HCT116 (cell line): Measurements from ENCODE around the gene ADAMTSL5. TPM values are rescaled to one million over a fixed set of nuclear protein-coding genes. Genes with fewer than 3 reads are reported as not detected.

Experiments
- ATAC-seq: fragments of 200-7000 bp; cut with Tn5 transposase; 2 replicates; pipeline ENCODE4 v1.9.1; 2020; ENCODE audit warnings: mild to moderate bottlenecking, moderate library complexity
- BruUV-seq: library from RNA; stranded (reverse); fragments of 400-500 nt; replicated peaks from 2 replicates; lab custom pipeline; 2021; lab: Mats Ljungman, UMichigan
- CTCF ChIA-PET: fragments of 300-600 bp; sonication (Branson Sonifier 250); formaldehyde crosslinking; loops from one replicate; lab custom pipeline; 2021; ENCODE audit warnings: antibody characterized with exemption; lab: Charles Lee
- POLR2A ChIA-PET: fragments of 300-600, 350-600 bp; sonication (Branson Sonifier 250); formaldehyde crosslinking; loops from one replicate; lab custom pipeline; 2021; ENCODE audit warnings: antibody characterized with exemption; lab: Charles Lee
- RAD21 ChIA-PET, 2 experiments: fragments of 300-600 bp; sonication (Branson Sonifier 250); formaldehyde crosslinking; loops; one replicate each; lab custom pipeline; 2023; ENCODE audit warnings: low total read pairs in 2 of 2; ENCODE audit not compliant: uncharacterized antibody in 2 of 2, unreplicated experiment in 2 of 2, low non-redundant PET in 1 of 2; lab: Charles Lee
- DNase-seq: peaks from one replicate; pipeline ENCODE4 v3.0.0-alpha.2; 2010; ENCODE audit warnings: low read depth, low spot score
- H2AFZ ChIP-seq: fragments of 200-600 bp; shearing (Covaris generic), sonication (generic); 2 replicates; pipeline ENCODE4 v1.6.1; 2017; ENCODE audit warnings: low read depth, mixed run types, mixed read lengths, antibody characterized with exemption, low read length; ENCODE audit not compliant: poor library complexity, severe bottlenecking
- H3K27ac ChIP-seq: 2 replicates; pipeline ENCODE4 v1.5.1; 2012; ENCODE audit warnings: low read depth, low read length
- H3K27me3 ChIP-seq: fragments of 200-600 bp; sonication (generic); 2 replicates; pipeline ENCODE4 v1.6.1; 2016; ENCODE audit warnings: mixed run types, low read length, mixed read lengths; ENCODE audit not compliant: insufficient read depth
- H3K36me3 ChIP-seq, 2 experiments: fragments of 200-500 bp in 1 of 2; fragments of 200-600 bp in 1 of 2; sonication (Bioruptor generic) in 1 of 2; sonication (generic) in 1 of 2; 2 replicates each; pipeline versions ENCODE4 v1.5.1 to v1.6.1; 2014 to 2016; ENCODE audit warnings: low read length in 2 of 2, inconsistent platforms in 1 of 2, mixed read lengths in 1 of 2, mixed run types in 1 of 2; ENCODE audit not compliant: insufficient read depth in 2 of 2, control insufficient read depth in 1 of 2
- H3K4me1 ChIP-seq, 2 experiments: fragments of 200-600 bp in 1 of 2; sonication (generic) in 1 of 2; 2 replicates each; pipeline versions ENCODE4 v1.5.1 to v1.6.1; 2012 to 2017; ENCODE audit warnings: low read length in 2 of 2, inconsistent platforms in 1 of 2, mild to moderate bottlenecking in 1 of 2, mixed read lengths in 1 of 2, mixed run types in 1 of 2, moderate library complexity in 1 of 2; ENCODE audit not compliant: insufficient read depth in 2 of 2, control insufficient read depth in 1 of 2
- H3K4me2 ChIP-seq: fragments of 200-600 bp; sonication (generic); 2 replicates; pipeline ENCODE4 v1.6.1; 2017; ENCODE audit warnings: mixed run types, low read length, mixed read lengths
- H3K4me3 ChIP-seq, 2 experiments: fragments of 200-600 bp in 1 of 2; sonication (generic) in 1 of 2; replicated peaks in 1 of 2; 2 replicates each; pipeline ENCODE4 v1.5.1; 2011 to 2016; ENCODE audit warnings: low read length in 2 of 2, control low read depth in 1 of 2, low read depth in 1 of 2, mild to moderate bottlenecking in 1 of 2, mixed read lengths in 1 of 2, mixed run types in 1 of 2
- H3K79me2 ChIP-seq: fragments of 200-600 bp; sonication (generic); 2 replicates; pipeline ENCODE4 v1.6.1; 2017; ENCODE audit warnings: mild to moderate bottlenecking, mixed run types, low read length, moderate library complexity, mixed read lengths; ENCODE audit not compliant: insufficient read depth
- H3K9ac ChIP-seq: fragments of 200-600 bp; sonication (generic); 2 replicates; pipeline ENCODE4 v1.6.1; 2016; ENCODE audit warnings: low read length, mixed read lengths
- H3K9me2 ChIP-seq: fragments of 200-600 bp; sonication (generic), shearing (Covaris generic); 2 replicates; pipeline ENCODE4 v1.6.1; 2017; ENCODE audit warnings: mixed run types, mild to moderate bottlenecking, moderate library complexity; ENCODE audit not compliant: insufficient read depth
- H3K9me3 ChIP-seq, 2 experiments: fragments of 200-500 bp in 1 of 2; fragments of 200-600 bp in 1 of 2; sonication (Bioruptor generic) in 1 of 2; sonication (generic) in 1 of 2; 2 replicates each; pipeline ENCODE4 v1.6.1; 2014 to 2017; ENCODE audit warnings: low read length in 2 of 2, mixed read lengths in 2 of 2, inconsistent platforms in 1 of 2, low read depth in 1 of 2, mild to moderate bottlenecking in 1 of 2, mixed run types in 1 of 2, moderate library complexity in 1 of 2; ENCODE audit not compliant: control insufficient read depth in 1 of 2, insufficient read depth in 1 of 2
- H4K20me1 ChIP-seq: fragments of 200-600 bp; sonication (generic), shearing (Covaris generic); 2 replicates; pipeline ENCODE4 v1.6.1; 2017; ENCODE audit warnings: mixed run types, mild to moderate bottlenecking, moderate library complexity; ENCODE audit not compliant: insufficient read depth
- CEBPB ChIP-seq: IDR thresholded peaks from 2 replicates; pipeline ENCODE4 v1.6.1; 2012; ENCODE audit warnings: low read depth
- EGR1 ChIP-seq: IDR thresholded peaks from 2 replicates; pipeline ENCODE4 v1.6.1; 2012; ENCODE audit warnings: low read depth
- POLR2AphosphoS5 ChIP-seq: IDR thresholded peaks from 2 replicates; pipeline ENCODE4 v1.6.1; 2011; ENCODE audit warnings: mild to moderate bottlenecking, low read depth, low read length, moderate library complexity
- ZFX ChIP-seq: fragments of 450-650 bp; IDR thresholded peaks from 2 replicates; pipeline ENCODE4 v1.6.1; 2017
- intact Hi-C: fragments of 100-400 bp; cut with micrococcal nuclease; formaldehyde crosslinking; loops from 2 replicates; pipeline ENCODE4 v1.10.0; 2022
- total RNA-seq: library from RNA; stranded (reverse); gene quantifications from one replicate; pipeline ENCODE4 v1.2.1, GENCODE V29; 2021; ENCODE audit not compliant: unreplicated experiment
- TF ChIP-seq, protein P1 (sequence below): IDR thresholded peaks from 2 replicates; pipeline ENCODE4 v1.6.1; 2012
- TF ChIP-seq, protein P2 (sequence below), 3 experiments: fragments of 200-600 bp in 1 of 3; sonication (generic) in 1 of 3; IDR thresholded peaks in 2 of 3; conservative IDR thresholded peaks in 1 of 3; 2 replicates each; pipeline ENCODE4 v1.5.1; 2012 to 2017; ENCODE audit warnings: low read depth in 2 of 3, low read length in 2 of 3, antibody characterized with exemption in 1 of 3, borderline replicate concordance in 1 of 3, control low read depth in 1 of 3, mild to moderate bottlenecking in 1 of 3, mixed read lengths in 1 of 3, mixed run types in 1 of 3, moderate library complexity in 1 of 3; ENCODE audit not compliant: insufficient read depth in 1 of 3

Gene ADAMTSL5
- total RNA-seq, 1 experiment from 2014 or later, result 24.0 TPM

GRCh38 chr19:1468821-1469254, 44.0 kb downstream of the ADAMTSL5 start:
- Histone ChIP-seq H3K4me1 (peaks cover 19 to 39% of the 10 kb centered on the region in 2 experiments), H3K9me2 (no peaks in the 10 kb centered on the region), H3K27ac (peak overlapping the region; percentile 91), H3K4me3 (peak overlapping the region; percentile 48 to 66), H3K27me3 (no peaks in the 10 kb centered on the region), H3K9ac (peak overlapping the region; percentile 69), H2AFZ (no peak overlapping the region), H4K20me1 (no peaks in the 10 kb centered on the region), H3K79me2 (peaks cover 11% of the 10 kb centered on the region; the same call in 1 of the 2 replicates), H3K4me2 (peak overlapping the region; percentile 96), H3K9me3 (no peaks in the 10 kb centered on the region), H3K36me3 (no peaks in the 10 kb centered on the region; a peak in 1 of 4 replicates)
- DNase-seq, result no peak
- ATAC-seq, result peak; percentile 33
- ChIA-PET POLR2A (no interaction called here), CTCF (no interaction called here), RAD21 (interaction anchor here in 1 of 2 experiments (0.6 kb wide), 1 partner anchor 113 kb away, joined by 3 read pairs; no protein-coding TSS in a partner anchor)
- intact Hi-C loops, result no loop called here
- no TSS peak for BruUV-seq
- TF ChIP-seq, protein P1, sequence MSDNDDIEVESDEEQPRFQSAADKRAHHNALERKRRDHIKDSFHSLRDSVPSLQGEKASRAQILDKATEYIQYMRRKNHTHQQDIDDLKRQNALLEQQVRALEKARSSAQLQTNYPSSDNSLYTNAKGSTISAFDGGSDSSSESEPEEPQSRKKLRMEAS, result peak; percentile 6; the same call in 1 of the 2 replicates
- no peak for TF ChIP-seq EGR1
- TF ChIP-seq, protein P2, sequence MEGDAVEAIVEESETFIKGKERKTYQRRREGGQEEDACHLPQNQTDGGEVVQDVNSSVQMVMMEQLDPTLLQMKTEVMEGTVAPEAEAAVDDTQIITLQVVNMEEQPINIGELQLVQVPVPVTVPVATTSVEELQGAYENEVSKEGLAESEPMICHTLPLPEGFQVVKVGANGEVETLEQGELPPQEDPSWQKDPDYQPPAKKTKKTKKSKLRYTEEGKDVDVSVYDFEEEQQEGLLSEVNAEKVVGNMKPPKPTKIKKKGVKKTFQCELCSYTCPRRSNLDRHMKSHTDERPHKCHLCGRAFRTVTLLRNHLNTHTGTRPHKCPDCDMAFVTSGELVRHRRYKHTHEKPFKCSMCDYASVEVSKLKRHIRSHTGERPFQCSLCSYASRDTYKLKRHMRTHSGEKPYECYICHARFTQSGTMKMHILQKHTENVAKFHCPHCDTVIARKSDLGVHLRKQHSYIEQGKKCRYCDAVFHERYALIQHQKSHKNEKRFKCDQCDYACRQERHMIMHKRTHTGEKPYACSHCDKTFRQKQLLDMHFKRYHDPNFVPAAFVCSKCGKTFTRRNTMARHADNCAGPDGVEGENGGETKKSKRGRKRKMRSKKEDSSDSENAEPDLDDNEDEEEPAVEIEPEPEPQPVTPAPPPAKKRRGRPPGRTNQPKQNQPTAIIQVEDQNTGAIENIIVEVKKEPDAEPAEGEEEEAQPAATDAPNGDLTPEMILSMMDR (IDR thresholded peaks at IDR 0.05 in 2 of 3, conservative IDR thresholded peaks at IDR 0.05 in 1 of 3; ENCODE audit: borderline replicate concordance in 1 of 3, insufficient read depth in 1 of 3, low read depth in 2 of 3, low read length in 2 of 3), result 0 out of 6 replicates have a peak, but pooled peaks of 1 of the 3 experiments have one; percentile 18
- no peak for TF ChIP-seq POLR2AphosphoS5
- TF ChIP-seq ZFX, result peak; percentile 88; the same call in 1 of the 2 replicates
- TF ChIP-seq CEBPB, result no peak
- TF ChIP-seq, all 23 proteins: peak for 3
